Measurements from ENCODE around the gene EGFL7.

Gene EGFL7

DNA sequence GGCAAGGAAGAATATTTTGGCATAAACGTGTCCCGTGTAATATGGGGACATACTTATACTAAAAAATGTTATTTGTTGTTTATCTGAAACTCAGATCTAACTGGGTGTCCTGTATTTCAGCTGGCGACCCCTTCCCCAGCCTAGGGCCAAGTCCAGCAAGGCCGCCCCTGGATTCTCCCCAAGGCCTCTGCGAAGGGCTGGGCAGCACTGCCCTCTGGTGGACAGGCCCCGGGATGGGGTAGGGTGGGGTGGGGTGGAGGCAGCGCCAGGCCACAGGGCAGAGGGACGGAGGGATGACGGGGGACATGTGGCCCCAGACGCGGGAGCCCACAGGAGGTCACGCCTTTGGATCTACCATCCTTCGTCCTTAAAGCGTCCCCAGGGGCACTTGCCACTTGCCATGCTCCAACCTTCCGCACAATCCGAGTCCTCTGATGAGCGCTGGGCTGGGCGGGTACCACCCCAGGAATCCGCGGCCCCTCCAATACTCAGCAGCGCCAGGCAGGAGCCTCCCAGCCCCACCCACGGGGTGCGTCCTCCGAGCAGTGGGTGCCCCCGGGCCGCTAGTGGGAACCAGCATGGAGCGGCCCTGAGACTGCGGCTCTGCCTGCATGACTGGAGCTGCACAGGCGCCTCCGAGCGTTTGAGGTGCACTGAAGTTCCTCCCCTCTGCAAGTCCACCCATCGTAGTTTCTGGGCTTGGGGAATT is 31.6 kb downstream of the EGFL7 start:
- peak overlapping the region; percentile 20 to 97 (median 49); a peak in 16 of 22 replicates for H3K4me2 ChIP-seq
- no peaks in the 10 kb centered on the region; a peak in 1 of 22 replicates for H4K20me1 ChIP-seq
- no peaks in the 10 kb centered on the region for H3K9me3 ChIP-seq (replicated peaks in 1 of 11)
- peaks cover 0 to 19% (median 0%) of the 10 kb centered on the region in 11 experiments; a peak in 4 of 22 replicates for H3K27me3 ChIP-seq
- H3K4me3 ChIP-seq = no peak overlapping the region
- peaks cover 63 to 94% (median 85%) of the 10 kb centered on the region in 10 experiments for H3K4me1 ChIP-seq
- H3K27ac ChIP-seq = no peak overlapping the region
- TF ChIP-seq Cebpa-rat (IDR thresholded peaks at IDR 0.05) = no peak
- H3K9ac ChIP-seq = no peak overlapping the region
- no peaks in the 10 kb centered on the region for H3K36me3 ChIP-seq

DNA sequence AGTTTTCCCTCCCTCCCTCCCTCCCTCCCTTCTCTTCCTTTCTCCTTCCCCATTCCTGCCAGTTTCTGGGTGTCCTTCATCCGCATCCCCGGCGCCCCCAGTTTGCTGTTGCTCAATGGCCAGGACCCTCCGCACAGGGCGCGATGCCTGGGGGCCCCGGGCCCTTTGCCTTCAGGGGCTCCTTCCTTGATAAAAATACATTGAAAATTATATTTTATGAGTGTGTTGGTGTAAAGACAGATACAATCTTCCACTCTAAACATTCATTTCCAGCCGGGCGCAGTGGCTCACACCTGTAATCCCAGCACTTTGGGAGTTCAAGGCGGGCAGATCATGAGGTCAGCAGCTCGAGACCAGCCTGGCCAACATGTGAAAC is 32.1 kb downstream of the EGFL7 start:
- Histone ChIP-seq H3K27me3 (peaks cover 0 to 19% (median 0%) of the 10 kb centered on the region in 11 experiments; a peak in 4 of 22 replicates), H3K36me3 (no peaks in the 10 kb centered on the region), H3K4me2 (peak overlapping the region in 9 of 11 experiments; percentile 76 to 97 (median 91); a peak in 16 of 22 replicates), H3K9ac (no peak overlapping the region; a peak in 1 of 22 replicates), H3K27ac (no peak overlapping the region), H3K4me3 (no peak overlapping the region), H3K9me3 (replicated peaks in 1 of 11) (no peaks in the 10 kb centered on the region), H3K4me1 (peaks cover 63 to 94% (median 85%) of the 10 kb centered on the region in 10 experiments), H4K20me1 (no peaks in the 10 kb centered on the region; a peak in 1 of 22 replicates)
- no peak for TF ChIP-seq Cebpa-rat (IDR thresholded peaks at IDR 0.05)

DNA sequence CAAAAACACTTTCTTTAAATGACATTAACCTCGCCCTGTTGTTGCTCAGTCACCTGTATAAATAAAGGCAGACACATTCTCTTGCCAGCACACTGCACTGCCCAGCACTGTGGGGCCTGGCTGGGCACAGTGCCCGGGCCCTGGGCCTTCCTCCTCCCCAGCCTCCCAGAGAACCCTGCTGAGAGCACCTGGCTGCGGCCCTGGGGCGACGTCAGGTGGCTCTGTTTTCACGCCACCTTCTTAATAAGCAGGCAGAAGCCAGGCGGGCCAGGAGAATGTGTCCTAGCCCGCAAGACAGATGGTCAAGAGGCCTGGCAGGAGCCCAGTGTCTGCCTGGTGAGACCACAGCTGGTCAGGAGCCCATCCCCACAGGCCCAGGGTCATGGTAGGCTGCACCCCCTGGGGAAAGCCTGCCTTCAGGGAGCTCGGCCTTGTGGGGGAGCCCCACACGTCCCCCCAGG is 32.7 kb downstream of the EGFL7 start:
- Histone ChIP-seq H4K20me1 (no peaks in the 10 kb centered on the region; a peak in 1 of 22 replicates), H3K9ac (peak overlapping the region in 7 of 11 experiments; percentile 31 to 62 (median 43); a peak in 14 of 22 replicates), H3K4me2 (peak overlapping the region; percentile 53 to 97 (median 85); a peak in 21 of 22 replicates), H3K27ac (peak overlapping the region in 7 of 11 experiments; percentile 57 to 69 (median 67); a peak in 11 of 22 replicates), H3K4me3 (peak overlapping the region in 1 of 10 experiments; percentile 31; a peak in 1 of 20 replicates), H3K9me3 (replicated peaks in 1 of 11) (no peaks in the 10 kb centered on the region), H3K36me3 (no peaks in the 10 kb centered on the region), H3K4me1 (peaks cover 64 to 94% (median 85%) of the 10 kb centered on the region in 10 experiments), H3K27me3 (peaks cover 0 to 18% (median 0%) of the 10 kb centered on the region in 11 experiments; a peak in 4 of 22 replicates)
- TF ChIP-seq Cebpa-rat (IDR thresholded peaks at IDR 0.05) = no peak

DNA sequence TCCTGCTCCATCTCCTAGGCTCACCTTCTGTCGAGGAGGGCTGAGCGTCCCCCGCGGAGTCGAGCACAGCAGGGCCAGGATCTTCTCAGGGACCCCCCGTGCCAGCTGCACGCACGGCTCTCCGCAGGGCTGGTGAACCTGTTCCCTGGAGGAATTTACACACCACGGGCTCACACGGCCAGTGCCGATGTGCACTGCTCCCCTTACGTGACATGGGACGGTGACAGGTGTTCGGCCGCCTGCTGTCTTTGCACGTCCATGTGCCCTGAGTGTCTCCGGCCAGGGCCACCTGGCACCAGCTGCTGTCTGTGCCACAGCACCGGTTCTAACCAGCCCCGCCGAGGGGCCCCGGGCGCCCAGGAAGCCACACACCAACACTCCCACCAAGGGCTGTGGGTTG is 33.2 kb downstream of the EGFL7 start:
- Histone ChIP-seq H3K4me1 (peaks cover 64 to 94% (median 85%) of the 10 kb centered on the region in 10 experiments), H3K36me3 (no peaks in the 10 kb centered on the region), H3K4me2 (peak overlapping the region; percentile 53 to 97 (median 85)), H4K20me1 (no peaks in the 10 kb centered on the region; a peak in 1 of 22 replicates), H3K9ac (peak overlapping the region in 8 of 11 experiments; percentile 20 to 62 (median 42); a peak in 16 of 22 replicates), H3K9me3 (replicated peaks in 1 of 11) (no peaks in the 10 kb centered on the region), H3K4me3 (peak overlapping the region in 2 of 10 experiments; percentile 0 to 31; a peak in 2 of 20 replicates), H3K27me3 (peaks cover 0 to 18% (median 0%) of the 10 kb centered on the region in 11 experiments; a peak in 4 of 22 replicates), H3K27ac (peak overlapping the region in 8 of 11 experiments; percentile 42 to 69 (median 66); a peak in 16 of 22 replicates)
- TF ChIP-seq Cebpa-rat (IDR thresholded peaks at IDR 0.05) = no peak

DNA sequence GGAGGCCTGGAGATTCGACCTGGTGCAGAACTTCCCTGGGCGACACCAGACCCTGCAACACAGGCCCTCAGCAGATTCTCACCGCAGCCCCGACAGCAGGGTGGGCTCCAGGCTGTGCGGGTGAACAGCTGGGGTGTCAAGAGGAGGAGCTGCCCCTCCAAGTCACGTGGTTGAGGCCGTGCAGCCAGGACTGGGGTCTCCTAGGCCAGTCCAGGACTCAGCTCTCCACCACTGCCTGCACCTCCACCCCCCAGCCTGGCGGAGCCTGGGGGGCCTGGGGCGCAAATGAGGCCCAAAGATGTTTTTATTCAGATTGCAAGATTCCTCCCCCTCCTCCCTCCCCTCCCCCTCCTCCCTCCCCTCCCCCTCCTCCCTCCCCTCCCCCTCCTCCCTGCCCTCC is 33.8 kb downstream of the EGFL7 start:
- Histone ChIP-seq H3K4me2 (peak overlapping the region; percentile 53 to 97 (median 85)), H3K27ac (peak overlapping the region in 8 of 11 experiments; percentile 42 to 69 (median 66); a peak in 16 of 22 replicates), H3K27me3 (peaks cover 0 to 24% (median 0%) of the 10 kb centered on the region in 11 experiments; a peak in 5 of 22 replicates)

DNA sequence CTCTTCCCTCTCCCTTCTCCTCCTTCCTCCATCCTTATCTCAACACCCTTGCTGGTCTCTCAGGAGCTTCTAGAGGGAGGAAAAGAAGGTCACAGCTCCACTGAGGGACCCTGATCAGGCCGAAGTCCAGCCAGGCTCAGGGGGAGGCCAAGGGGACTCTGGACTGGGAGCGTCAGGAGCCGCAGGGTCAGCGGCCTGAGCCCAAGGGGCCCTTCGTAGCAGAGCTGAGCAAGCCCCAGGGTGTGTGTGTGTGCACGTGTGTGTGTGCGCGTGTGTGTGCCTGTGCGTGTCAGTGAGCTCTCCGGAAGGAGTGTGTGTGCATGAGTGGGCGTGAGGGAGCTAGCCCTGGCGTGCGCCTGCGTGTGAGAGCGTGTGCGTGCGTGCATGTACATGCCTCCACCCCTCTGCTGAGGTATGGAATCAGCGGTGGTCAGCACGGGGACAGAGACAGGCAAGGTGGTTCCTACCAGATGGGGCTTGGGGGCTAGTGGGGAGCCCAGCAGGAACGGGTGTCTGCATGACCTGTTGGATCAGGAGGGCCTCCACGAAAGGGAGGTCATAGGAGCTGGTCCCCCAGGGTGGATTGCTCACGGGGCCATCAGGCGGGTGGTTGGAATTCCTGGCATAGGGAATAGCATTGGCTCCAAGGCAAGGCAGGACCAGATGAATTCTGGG is 34.6 kb downstream of the EGFL7 start:
- peak overlapping the region in 10 of 11 experiments; percentile 50 to 94 (median 88); a peak in 20 of 22 replicates for H3K27ac ChIP-seq

More for the DNA sequence above, 33.8 kb downstream of the EGFL7 start:
- Histone ChIP-seq H3K9ac (peak overlapping the region in 8 of 11 experiments; percentile 20 to 62 (median 42); a peak in 15 of 22 replicates), H3K36me3 (no peaks in the 10 kb centered on the region), H3K4me1 (peaks cover 64 to 94% (median 85%) of the 10 kb centered on the region in 10 experiments), H3K9me3 (replicated peaks in 1 of 11) (no peaks in the 10 kb centered on the region), H4K20me1 (no peaks in the 10 kb centered on the region), H3K4me3 (peak overlapping the region in 2 of 10 experiments; percentile 0 to 31; a peak in 2 of 20 replicates)
- TF ChIP-seq Cebpa-rat (IDR thresholded peaks at IDR 0.05) = no peak

DNA sequence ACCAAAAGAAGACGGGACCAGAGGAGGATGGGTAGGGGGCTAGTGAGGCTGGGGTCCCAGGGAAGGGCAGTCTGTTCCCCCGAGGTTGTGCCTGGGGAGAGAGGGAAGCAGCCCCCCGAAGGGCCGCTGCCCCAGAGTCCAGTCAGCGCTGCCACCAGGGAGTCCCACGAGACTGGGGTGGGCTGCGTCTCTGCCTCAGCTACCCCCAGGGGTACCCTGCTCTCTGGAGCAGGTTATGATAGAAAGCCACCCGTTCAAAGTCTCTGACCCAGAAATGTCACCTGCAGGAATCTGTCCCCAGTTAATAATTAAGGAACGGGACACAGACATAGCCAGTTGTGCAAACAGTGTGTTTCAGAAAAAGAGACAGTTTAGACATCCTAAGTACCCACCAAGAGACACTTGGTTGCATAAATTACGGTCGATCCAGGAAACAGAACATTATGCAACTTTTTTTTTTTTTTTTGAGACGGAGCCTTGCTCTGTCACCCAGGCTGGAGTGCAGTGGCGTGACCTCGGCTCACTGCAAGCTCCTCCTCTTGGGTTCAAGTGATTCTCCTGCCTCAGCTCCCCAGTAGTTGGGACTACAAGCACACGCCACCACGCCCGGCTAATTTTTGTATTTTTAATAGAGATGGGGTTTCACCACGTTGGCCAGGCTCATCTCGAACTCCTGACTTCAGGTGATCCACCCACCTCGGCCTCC is 35.3 kb downstream of the EGFL7 start:
- no peaks in the 10 kb centered on the region for H3K9me3 ChIP-seq (replicated peaks in 1 of 11)
- peak overlapping the region in 10 of 11 experiments; percentile 50 to 94 (median 88); a peak in 20 of 22 replicates for H3K27ac ChIP-seq
- H4K20me1 ChIP-seq = no peaks in the 10 kb centered on the region
- peak overlapping the region; percentile 82 to 100 (median 97) for H3K4me2 ChIP-seq
- peak overlapping the region; percentile 41 to 81 (median 76); a peak in 20 of 22 replicates for H3K9ac ChIP-seq
- TF ChIP-seq Cebpa-rat (IDR thresholded peaks at IDR 0.05) = peak in 9 of 11 experiments; percentile 31 to 87 (median 78); a peak in 13 of 22 replicates
- no peaks in the 10 kb centered on the region for H3K36me3 ChIP-seq
- H3K4me1 ChIP-seq = peaks cover 69 to 97% (median 92%) of the 10 kb centered on the region in 10 experiments
- peaks cover 0 to 26% (median 0%) of the 10 kb centered on the region in 11 experiments; a peak in 5 of 22 replicates for H3K27me3 ChIP-seq
- peak overlapping the region in 7 of 10 experiments; percentile 24 to 61 (median 43); a peak in 11 of 20 replicates for H3K4me3 ChIP-seq

More for the DNA sequence above, 34.6 kb downstream of the EGFL7 start:
- H3K4me2 ChIP-seq = peak overlapping the region; percentile 82 to 100 (median 97)
- H3K4me1 ChIP-seq = peaks cover 67 to 95% (median 86%) of the 10 kb centered on the region in 10 experiments
- no peaks in the 10 kb centered on the region for H3K9me3 ChIP-seq (replicated peaks in 1 of 11)
- no peak for TF ChIP-seq Cebpa-rat (IDR thresholded peaks at IDR 0.05)
- H4K20me1 ChIP-seq = no peaks in the 10 kb centered on the region
- peak overlapping the region; percentile 41 to 81 (median 76); a peak in 19 of 22 replicates for H3K9ac ChIP-seq
- H3K4me3 ChIP-seq = peak overlapping the region in 7 of 10 experiments; percentile 24 to 61 (median 43); a peak in 9 of 20 replicates
- no peaks in the 10 kb centered on the region for H3K36me3 ChIP-seq
- peaks cover 0 to 26% (median 0%) of the 10 kb centered on the region in 11 experiments; a peak in 5 of 22 replicates for H3K27me3 ChIP-seq

All from BLaER1 treated with 17β-estradiol and CSF1 and Interleukin-3, amounts not matched to agents 10 nM and 100 nM (cell line).